Measurements from ENCODE around the gene CHP1.
A peak's percentile ranks its signal among the peaks of the same experiment; 100 is the strongest.

Gene CHP1

DNA sequence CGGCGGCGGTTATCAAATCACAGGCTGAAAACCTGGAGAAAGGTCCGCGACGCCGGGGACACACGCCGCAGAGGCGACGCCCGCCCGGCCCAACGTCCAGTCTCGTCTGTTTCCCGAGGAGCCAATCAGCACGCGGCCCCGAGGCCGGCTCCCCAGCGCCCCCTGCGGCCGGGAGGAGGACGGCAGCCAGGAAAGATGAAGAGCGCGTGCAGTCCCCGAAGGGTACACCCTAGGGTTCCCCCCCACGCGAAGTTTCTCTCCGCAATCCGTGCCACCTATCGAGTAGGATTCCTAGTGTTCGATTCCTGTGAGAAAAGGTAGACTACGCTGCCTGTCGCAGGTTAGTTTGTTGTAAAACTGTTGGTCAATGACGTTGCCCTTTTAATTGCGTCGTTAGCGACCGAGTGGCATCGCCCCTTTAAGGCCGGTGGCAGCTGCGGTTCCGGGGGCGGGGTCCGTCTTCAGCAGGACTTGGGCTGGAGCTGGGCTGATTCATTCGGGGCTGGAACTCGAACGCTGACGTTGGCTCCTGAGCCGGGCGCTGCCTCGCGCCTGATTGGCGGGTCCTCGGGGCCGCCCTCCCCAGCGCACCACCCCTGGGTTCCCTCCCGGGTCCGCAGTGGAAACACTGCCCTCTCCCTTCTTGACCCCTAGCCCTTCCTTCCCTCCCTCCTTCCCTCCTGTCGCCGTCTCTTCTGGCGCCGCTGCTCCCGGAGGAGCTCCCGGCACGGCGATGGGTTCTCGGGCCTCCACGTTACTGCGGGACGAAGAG is at the start of gene CHP1, which contains the start of gene EXD1:
Gene CHP1 (plus strand): TSS at position 619 of the 772 bp plus-strand sequence. CDS start 115 bp downstream, at position 734.
Gene EXD1 (minus strand): TSS at position 108 of the 772 bp plus-strand sequence. CDS start 4,182 bp downstream, outside the sequence.
- peak; percentile 99 for DNase-seq (ENCODE audit: low read depth)
- peak within 1 kb of the TSS; percentile 97 for H3K4me3 ChIP-seq (ENCODE audit: low read length)
- TF ChIP-seq CTCF (IDR thresholded peaks at IDR 0.05; ENCODE audit: insufficient read depth, low read depth, low read length, missing control alignments): peak; percentile 87

GRCh38 chr15:41182266-41182665 is 48.8 kb upstream of the CHP1 start:
- no peak for DNase-seq (ENCODE audit: low read depth)
- no peak overlapping the region for H3K4me3 ChIP-seq (ENCODE audit: low read length)
- no peak for TF ChIP-seq CTCF (IDR thresholded peaks at IDR 0.05; ENCODE audit: insufficient read depth, low read depth, low read length, missing control alignments)

GRCh38 chr15:41183581-41183980 is 47.5 kb upstream of the CHP1 start:
- no peak for DNase-seq (ENCODE audit: low read depth)
- no peak overlapping the region for H3K4me3 ChIP-seq (ENCODE audit: low read length)
- TF ChIP-seq CTCF (IDR thresholded peaks at IDR 0.05; ENCODE audit: insufficient read depth, low read depth, low read length, missing control alignments): no peak

DNA sequence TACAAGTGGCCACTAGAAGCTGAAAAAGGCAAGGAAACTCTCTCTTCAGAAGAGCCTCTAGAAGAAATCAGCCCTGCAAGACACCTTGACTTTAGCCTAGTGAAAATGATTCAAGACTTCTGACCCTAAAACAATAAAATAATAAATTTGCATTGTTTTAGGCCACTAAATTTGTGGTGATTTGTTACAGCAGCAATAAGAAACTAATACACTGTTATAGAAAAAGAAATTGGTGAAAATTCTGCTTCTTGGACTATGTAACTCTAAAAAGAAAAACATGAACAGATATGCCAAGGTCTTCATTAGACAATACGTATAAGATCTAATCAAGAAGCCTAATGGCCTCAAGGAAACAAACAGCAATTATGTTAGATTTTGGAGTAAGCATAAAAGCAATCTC is 36.6 kb upstream of the CHP1 start:
- TF ChIP-seq CTCF (IDR thresholded peaks at IDR 0.05; ENCODE audit: insufficient read depth, low read depth, low read length, missing control alignments): no peak
- H3K4me3 ChIP-seq (ENCODE audit: low read length): no peak overlapping the region
- no peak for DNase-seq (ENCODE audit: low read depth)

- TF ChIP-seq CTCF (IDR thresholded peaks at IDR 0.05; ENCODE audit: insufficient read depth, low read depth, low read length, missing control alignments): no peak
- no peak for DNase-seq (ENCODE audit: low read depth)
- no peak overlapping the region for H3K4me3 ChIP-seq (ENCODE audit: low read length)
Observed at GRCh38 chr15:41199470-41199869, 31.6 kb upstream of the CHP1 start.

GRCh38 chr15:41203395-41203794 is 27.7 kb upstream of the CHP1 start:
- H3K4me3 ChIP-seq (ENCODE audit: low read length): no peak overlapping the region
- TF ChIP-seq CTCF (IDR thresholded peaks at IDR 0.05; ENCODE audit: insufficient read depth, low read depth, low read length, missing control alignments): no peak
- no peak for DNase-seq (ENCODE audit: low read depth)

DNA sequence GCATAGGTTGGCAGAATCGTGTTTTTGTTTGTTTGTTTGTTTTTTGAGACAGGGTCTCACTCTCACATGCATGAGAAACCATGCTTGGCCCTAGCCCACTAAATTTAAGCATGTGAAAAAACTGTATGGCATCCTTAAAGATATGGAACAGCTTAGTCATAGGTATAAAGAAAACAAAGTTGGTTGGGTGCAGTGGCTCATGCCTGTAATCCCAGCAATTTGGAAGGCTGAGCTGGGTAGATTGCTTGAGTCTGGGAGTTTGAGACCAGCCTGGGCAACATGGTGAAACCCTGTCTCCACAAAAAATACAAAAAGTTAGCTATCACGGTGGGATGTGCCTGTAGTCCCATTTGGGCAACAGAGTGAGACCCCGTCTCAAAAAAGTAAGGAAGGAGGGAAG is 25.8 kb upstream of the CHP1 start:
- DNase-seq (ENCODE audit: low read depth): no peak
- no peak for TF ChIP-seq CTCF (IDR thresholded peaks at IDR 0.05; ENCODE audit: insufficient read depth, low read depth, low read length, missing control alignments)

More for the DNA sequence above, 25.8 kb upstream of the CHP1 start:
- no peak overlapping the region for H3K4me3 ChIP-seq (ENCODE audit: low read length)

Measured in epithelial cell of esophagus (primary cell).